Measurements from ENCODE around the gene KIF26B.
"Not testable (repeated sequence)": the region's sequence is repeated elsewhere in the genome, so short reads cannot be mapped to it uniquely, and the experiment has no call there.

The KIF26B gene

DNA sequence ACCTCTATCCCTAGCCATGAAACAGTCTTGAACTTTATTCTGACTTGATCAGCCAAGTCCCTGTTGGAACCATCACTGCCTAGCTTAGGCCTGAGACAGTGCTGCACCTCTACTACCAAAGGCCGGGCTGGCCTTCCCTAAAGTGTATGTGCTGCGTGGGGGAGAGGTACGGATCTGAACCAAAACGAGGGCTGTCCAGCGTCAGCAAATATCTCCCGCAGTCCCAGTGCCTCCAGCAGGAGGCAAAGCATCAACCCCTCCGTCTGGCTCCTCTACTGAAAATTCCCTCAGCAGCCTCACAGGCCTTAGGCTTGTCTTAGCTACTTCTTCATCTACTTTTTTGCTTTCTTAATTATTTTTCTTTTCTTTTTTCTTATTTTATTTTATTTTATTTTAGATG, 33.3 kb upstream of the KIF26B start:
- no peak for TF ChIP-seq JUND (IDR thresholded peaks at IDR 0.05; ENCODE audit: low read depth)
- no peak for DNase-seq (ENCODE audit: low read depth in 1 of 2, low spot score in 1 of 2)
- in situ Hi-C loops (cut with HindIII; ENCODE audit: low pct_unique_long_range_greater_than_20kb, low sequenced_read_pairs) = no loop called here

DNA sequence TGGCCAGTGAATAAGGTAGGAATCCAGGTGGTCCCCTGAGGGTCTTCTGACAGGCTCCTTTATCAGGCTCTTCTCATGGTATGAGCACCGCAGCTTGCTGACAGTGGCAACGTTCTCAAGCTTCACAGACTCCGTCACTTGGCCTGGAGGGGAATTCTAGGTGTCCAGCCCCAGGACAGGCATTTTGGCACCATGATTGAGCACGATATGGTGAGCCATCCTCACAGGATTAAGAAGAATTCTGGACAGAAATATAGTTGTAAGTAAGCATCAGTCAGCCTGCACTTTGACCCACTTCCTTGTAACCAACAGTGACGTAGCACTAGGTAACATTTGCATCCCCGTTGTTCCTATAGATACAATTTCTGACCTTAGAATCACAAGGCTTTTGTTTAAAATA, 30.5 kb upstream of the KIF26B start:
- in situ Hi-C loops (cut with HindIII; ENCODE audit: low pct_unique_long_range_greater_than_20kb, low sequenced_read_pairs) = no loop called here
- TF ChIP-seq JUND (IDR thresholded peaks at IDR 0.05; ENCODE audit: low read depth) = no peak
- no peak for DNase-seq (ENCODE audit: low read depth in 1 of 2, low spot score in 1 of 2)

DNA sequence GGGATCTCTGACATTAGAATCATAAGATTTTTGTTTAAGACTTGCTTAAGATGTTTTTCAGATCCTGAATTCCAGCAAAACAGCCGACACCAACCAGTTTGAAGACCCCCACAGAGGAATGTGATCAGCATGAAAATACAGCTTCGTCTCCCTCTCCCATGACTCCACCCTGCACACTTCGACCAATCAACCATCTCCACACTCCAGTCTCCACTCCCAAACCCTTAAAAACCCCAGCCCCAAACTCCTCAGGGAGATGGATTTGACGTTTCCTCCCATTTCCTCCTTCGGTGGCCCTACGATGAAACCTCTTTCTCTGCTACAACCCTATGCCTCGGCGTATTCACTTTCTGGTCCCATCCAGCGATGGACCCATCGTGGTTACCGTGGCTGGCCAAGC, 30.1 kb upstream of the KIF26B start:
- DNase-seq (ENCODE audit: low read depth in 1 of 2, low spot score in 1 of 2) = no peak
- no peak for TF ChIP-seq JUND (IDR thresholded peaks at IDR 0.05; ENCODE audit: low read depth)
- in situ Hi-C loops (cut with HindIII; ENCODE audit: low pct_unique_long_range_greater_than_20kb, low sequenced_read_pairs) = no loop called here

DNA sequence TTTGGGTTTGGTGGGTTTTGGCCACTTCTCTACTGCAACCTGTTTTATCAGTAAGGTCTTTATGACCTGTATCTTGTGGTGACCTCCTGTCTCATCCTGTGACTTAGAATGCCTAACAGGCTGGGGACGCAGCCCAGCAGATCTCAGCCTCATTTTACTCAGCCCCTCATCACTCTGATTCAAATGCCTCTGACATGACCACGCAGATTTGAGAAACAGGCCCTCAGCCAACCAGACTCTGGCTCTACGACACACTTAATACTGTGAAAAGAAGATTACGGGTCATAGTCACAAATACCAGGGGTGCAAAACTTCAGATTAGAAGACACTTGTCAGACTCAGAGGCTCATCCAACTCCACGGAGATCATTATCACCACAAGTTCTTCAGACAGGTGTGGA, 28.3 kb upstream of the KIF26B start:
- in situ Hi-C loops (cut with HindIII; ENCODE audit: low pct_unique_long_range_greater_than_20kb, low sequenced_read_pairs) = no loop called here

DNA sequence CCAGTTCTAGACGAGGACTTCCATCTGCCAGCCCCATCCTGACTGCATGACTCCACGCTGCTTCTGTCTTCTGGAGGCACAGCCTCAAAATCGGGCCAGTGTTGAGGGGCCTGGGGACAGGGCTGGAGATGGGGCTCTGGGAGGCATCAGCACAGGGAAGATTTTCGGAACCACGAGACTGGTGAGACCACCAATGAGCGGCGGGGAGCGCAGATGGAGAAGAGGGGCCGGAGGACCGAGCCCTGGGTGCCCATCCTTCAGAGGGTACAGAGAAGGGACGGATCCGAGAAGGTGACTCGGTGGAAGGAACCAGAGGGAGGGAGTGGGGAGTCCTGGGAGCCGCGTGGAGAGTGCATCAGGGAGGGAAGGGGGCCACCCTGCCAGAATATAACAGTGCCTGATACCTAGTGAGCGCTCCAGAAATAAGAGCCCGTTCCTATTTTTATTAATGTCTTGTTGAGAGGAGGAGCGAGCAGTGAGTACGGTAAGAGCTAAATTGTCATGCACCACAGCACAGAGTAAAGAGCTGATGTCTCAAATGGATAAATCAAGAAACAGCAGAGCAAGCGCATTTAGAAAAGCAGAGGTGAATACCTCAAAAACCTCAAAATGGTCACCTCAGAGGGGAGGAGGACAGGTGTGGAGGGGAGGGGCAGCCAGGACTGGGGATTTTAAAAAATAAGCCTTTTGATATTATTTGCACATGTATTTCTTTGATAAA, 26.2 kb upstream of the KIF26B start:
- no peak for TF ChIP-seq JUND (IDR thresholded peaks at IDR 0.05; ENCODE audit: low read depth)
- in situ Hi-C loops (cut with HindIII; ENCODE audit: low pct_unique_long_range_greater_than_20kb, low sequenced_read_pairs) = no loop called here
- DNase-seq (ENCODE audit: low read depth in 1 of 2, low spot score in 1 of 2) = no peak

More for the DNA sequence above, 28.3 kb upstream of the KIF26B start:
- TF ChIP-seq JUND (IDR thresholded peaks at IDR 0.05; ENCODE audit: low read depth) = no peak
- no peak for DNase-seq (ENCODE audit: low read depth in 1 of 2, low spot score in 1 of 2)

DNA sequence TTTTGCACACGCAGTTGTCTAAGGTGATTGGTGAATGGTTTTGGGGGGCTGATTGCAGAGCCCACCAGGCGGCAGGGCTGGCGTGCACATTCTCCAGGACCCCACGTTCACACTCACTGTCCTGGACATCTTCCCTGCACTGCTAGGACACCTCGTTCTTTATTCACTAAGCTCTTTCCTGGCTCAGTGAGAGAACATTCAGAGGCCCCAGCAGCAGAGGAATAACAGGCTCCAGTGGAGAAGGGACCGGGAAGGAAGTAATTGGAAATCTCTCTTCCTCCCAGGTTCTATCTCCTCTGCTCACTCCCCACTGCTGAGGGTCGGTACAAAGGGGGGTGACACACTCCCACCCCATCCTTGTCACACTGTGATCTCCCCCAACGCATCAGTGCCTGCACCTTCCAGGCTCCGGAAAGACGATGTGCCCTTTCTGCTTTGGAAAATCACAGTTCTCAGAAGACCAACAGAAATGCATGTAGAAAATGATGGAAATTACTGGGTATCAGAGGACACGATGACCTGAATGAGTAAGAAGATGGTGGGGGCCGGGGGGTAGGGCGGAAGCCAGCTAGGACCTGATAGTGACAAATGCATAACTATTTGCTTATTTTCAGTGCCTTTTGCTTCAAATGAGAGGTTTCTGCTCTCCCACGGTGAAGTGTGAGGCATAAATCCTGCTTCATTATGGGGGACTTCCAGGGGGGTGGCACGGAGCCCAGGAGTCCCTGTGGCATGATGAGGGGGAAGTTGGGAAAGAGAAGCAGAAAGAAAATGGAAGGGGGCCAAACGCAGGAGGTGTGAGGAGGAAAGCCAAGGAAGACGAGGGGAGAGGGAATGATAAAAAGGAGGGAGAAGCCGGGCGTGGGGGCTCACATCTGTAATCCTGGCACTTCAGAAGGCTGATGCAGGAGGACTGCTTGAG, 25.2 kb upstream of the KIF26B start:
- in situ Hi-C loops (cut with HindIII; ENCODE audit: low pct_unique_long_range_greater_than_20kb, low sequenced_read_pairs) = no loop called here
- DNase-seq (ENCODE audit: low read depth in 1 of 2, low spot score in 1 of 2) = no peak

DNA sequence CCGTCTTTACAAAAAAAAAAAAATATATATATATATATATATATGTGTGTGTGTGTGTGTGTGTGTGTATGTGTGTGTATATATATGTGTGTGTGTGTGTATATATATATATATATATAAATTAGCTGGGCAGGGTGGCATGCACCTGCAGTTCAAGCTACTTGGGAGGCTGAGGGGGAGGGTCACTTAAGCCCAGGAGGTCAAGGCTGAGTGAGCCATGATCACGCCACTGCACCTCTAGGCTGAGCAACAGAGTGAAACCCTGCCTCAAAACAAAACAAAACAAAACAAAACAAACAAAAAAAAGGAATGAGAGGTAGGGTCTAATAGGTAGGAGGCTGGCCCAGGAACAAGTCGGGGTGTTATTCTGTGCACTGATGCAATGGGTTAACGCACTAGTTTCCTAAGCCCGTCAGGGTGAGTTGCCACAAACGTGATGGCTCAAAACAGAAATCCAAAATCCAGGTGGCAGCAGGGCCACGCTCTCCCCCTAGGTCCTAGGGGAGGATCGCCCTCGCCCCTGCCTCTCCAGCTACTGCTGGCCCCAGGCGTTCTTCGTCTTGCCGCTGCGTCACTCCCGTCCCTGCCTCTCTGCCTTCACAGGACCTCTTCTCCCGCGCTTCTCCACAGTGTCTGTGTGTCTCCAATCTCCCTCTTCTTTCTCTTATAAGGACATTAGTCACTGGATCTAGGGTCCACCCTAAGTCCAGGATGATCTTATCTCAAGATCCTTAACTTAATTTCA, 24.3 kb upstream of the KIF26B start:
- in situ Hi-C loops (cut with HindIII; ENCODE audit: low pct_unique_long_range_greater_than_20kb, low sequenced_read_pairs) = not testable (repeated sequence)

More for the DNA sequence above, 25.2 kb upstream of the KIF26B start:
- TF ChIP-seq JUND (IDR thresholded peaks at IDR 0.05; ENCODE audit: low read depth) = no peak

DNA sequence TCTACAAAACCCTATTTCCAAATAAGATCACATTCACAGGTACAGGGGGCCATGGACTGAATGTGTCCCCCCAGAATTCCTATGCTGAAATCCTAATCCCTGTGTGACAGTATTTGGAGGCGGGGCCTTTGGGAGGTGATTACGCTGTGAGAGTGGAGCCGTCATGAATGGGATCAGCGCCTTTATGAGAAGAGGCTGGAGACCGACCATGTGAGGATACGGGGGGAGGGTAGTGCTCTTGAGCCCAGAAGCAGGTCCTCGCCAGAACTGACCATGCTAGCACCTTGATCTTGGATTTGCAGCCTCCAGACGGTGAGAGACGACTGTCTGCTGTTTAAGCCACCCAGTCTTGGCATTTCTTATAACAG, 23.8 kb upstream of the KIF26B start:
- no peak for DNase-seq (ENCODE audit: low read depth in 1 of 2, low spot score in 1 of 2)
- in situ Hi-C loops (cut with HindIII; ENCODE audit: low pct_unique_long_range_greater_than_20kb, low sequenced_read_pairs) = no loop called here
- TF ChIP-seq JUND (IDR thresholded peaks at IDR 0.05; ENCODE audit: low read depth) = no peak

More for the DNA sequence above, 24.3 kb upstream of the KIF26B start:
- not testable (repeated sequence) for DNase-seq (ENCODE audit: low read depth in 1 of 2, low spot score in 1 of 2)

DNA sequence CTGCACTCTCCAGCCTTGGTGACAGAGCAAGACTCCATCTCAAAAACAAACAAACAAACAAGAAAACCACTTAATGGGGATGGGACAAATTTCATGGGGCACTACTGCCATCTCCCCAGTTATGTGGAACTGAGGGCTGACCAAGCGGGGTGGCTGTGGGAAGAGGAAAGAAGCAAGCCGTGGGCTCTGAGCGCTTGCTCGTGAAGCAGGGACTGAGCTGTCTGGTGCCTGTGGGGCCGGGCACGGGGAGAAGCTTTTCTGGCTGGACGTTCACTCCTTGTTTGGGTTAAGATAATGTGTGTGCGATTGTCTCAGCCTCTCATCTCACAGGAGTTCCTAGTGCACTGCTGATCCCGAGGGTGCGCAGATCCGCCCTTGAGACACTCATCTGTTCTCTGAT, 22.0 kb upstream of the KIF26B start:
- TF ChIP-seq JUND (IDR thresholded peaks at IDR 0.05; ENCODE audit: low read depth) = no peak
- no peak for DNase-seq (ENCODE audit: low read depth in 1 of 2, low spot score in 1 of 2)
- in situ Hi-C loops (cut with HindIII; ENCODE audit: low pct_unique_long_range_greater_than_20kb, low sequenced_read_pairs) = no loop called here

DNA sequence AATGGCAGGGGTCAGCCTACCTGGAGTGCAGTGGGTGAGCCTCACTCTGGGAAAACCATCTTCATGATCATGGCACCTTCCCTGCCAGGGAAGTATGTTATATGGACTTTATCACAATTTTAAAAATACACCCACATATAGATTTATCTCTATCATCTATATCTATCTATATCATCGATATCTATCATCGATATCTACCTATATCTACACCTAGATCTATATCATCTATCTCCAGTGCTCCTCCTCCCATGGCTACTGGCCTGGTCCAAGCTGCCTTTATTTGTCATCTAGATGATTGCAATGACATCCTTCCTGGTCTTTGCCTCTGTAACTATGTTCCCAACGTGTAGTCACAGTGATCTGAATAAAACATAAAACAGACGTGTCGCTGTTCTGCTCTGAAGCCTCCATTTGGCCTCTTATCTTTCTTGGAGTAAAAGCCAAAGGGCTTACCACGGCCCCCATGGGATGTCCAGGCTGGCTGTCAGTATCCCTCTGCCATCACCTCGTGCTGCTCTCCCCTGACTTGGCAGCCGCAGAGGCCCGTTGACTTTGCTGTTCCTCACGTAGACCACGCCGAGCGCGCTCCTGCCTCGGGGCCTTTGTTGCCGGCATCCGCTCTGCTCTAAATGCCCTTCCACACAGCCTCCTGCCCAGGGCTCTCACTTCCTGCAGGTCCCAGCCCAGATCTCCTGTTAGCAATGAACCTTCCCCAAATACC, 20.6 kb upstream of the KIF26B start:
- in situ Hi-C loops (cut with HindIII; ENCODE audit: low pct_unique_long_range_greater_than_20kb, low sequenced_read_pairs) = no loop called here
- TF ChIP-seq JUND (IDR thresholded peaks at IDR 0.05; ENCODE audit: low read depth) = no peak
- DNase-seq (ENCODE audit: low read depth in 1 of 2, low spot score in 1 of 2) = no peak

DNA sequence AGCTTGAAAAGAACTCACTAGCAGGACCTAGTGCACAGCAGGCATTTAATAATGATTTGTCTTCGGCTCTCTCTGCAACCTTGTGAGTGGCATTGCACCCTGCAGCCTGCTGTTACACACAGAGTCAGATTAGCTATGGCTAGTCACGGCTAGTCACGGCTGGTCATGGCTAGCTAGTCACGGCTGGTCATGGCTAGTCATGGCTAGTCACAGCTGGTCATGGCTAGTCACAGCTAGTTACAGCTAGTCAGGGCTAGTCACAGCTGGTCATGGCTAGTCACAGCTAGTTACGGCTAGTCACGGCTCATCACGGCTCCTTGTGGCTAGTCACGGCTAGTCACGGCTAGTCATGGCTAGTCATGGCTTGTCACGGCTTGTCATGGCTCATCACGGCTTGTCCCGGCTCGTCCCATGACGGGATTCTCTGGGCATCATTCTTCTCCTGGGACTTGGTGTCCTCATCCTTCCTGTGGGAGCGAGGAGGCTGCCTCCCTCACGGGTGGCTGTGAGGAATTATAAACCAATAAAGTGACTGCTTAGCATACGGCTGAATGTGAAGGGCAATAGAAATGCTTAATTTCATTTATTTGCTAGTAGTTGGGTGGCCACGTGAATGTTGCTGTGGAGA, 12.5 kb upstream of the KIF26B start:
- no peak for DNase-seq (ENCODE audit: low read depth in 1 of 2, low spot score in 1 of 2)
- in situ Hi-C loops (cut with HindIII; ENCODE audit: low pct_unique_long_range_greater_than_20kb, low sequenced_read_pairs) = no loop called here

DNA sequence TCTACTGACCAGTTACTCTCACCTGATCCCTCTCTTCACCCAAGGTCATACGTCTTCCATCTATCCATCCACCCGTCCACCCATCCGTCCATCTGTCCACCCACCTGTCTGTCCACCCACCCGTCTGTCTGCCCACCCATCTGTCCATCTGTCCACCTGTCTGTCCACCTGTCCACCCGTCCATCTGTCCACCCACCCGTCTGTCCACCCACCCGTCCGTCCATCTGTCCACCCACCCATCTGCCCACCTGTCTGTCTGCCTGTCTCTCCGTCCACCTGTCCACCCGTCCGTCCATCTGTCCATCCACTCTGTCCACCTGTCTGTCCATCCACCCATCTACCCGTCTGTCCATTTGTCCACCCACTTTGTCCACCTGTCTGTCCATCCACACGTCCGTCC, 11.8 kb upstream of the KIF26B start:
- TF ChIP-seq JUND (IDR thresholded peaks at IDR 0.05; ENCODE audit: low read depth) = no peak
- in situ Hi-C loops (cut with HindIII; ENCODE audit: low pct_unique_long_range_greater_than_20kb, low sequenced_read_pairs) = no loop called here

More for the DNA sequence above, 12.5 kb upstream of the KIF26B start:
- no peak for TF ChIP-seq JUND (IDR thresholded peaks at IDR 0.05; ENCODE audit: low read depth)

More for the DNA sequence above, 11.8 kb upstream of the KIF26B start:
- DNase-seq (ENCODE audit: low read depth in 1 of 2, low spot score in 1 of 2) = no peak
